Measurements from ENCODE around the gene TUT7. TPM values are rescaled to one million over a fixed set of nuclear protein-coding genes. Genes with fewer than 3 reads are reported as not detected.
A peak's percentile ranks its signal among the peaks of the same experiment; 100 is the strongest.

The TUT7 gene
- total RNA-seq, 6 experiments from 2014 or later = 17.8 to 23.9 (median 19.2) TPM

- no peak for DNase-seq
- H3K36me3 Mint-ChIP-seq (ENCODE audit: low read depth) = peaks cover 62% of the 10 kb centered on the region
- H3K4me3 Mint-ChIP-seq = no peak overlapping the region
- TF ChIP-seq CTCF (IDR thresholded peaks at IDR 0.05) = no peak
- H3K4me1 Mint-ChIP-seq (ENCODE audit: low read depth) = peaks cover 7% of the 10 kb centered on the region
- no peaks in the 10 kb centered on the region for H3K27me3 Mint-ChIP-seq (ENCODE audit: insufficient read depth)
- no peaks in the 10 kb centered on the region for H3K9me3 Mint-ChIP-seq
- H3K27ac Mint-ChIP-seq = no peak overlapping the region
Observed at GRCh38 chr9:86333651-86334050, 20.6 kb downstream of the TUT7 start.

DNA sequence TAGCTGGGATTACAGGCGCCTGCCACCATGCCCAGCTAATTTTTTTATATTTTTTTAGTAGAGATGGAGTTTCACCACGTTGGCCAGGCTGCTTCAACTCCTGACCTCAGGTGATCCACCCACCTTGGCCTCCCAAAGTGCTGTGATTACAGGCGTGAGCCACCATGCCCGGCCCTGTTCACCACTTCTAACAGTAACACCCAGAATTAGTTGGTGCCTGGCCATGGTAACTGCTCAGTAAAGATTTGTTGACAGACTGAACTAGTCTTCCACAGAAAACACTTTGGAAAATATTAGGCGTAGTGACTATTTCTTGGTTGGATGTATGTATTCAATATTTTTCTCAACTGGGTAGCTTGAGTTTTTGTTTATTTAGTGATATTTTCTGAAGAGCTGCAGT is 24.0 kb downstream of the TUT7 start:
- no peak for DNase-seq

GRCh38 chr9:86329649-86330048 is 24.6 kb downstream of the TUT7 start:
- Mint-ChIP-seq H3K36me3 (ENCODE audit: low read depth) (peaks cover 60% of the 10 kb centered on the region), H3K4me1 (ENCODE audit: low read depth) (peaks cover 14% of the 10 kb centered on the region), H3K27me3 (ENCODE audit: insufficient read depth) (no peaks in the 10 kb centered on the region), H3K27ac (peak overlapping the region; percentile 8), H3K9me3 (no peaks in the 10 kb centered on the region), H3K4me3 (no peak overlapping the region)
- no peak for TF ChIP-seq CTCF (IDR thresholded peaks at IDR 0.05)
- no peak for DNase-seq

More for the DNA sequence above, 24.0 kb downstream of the TUT7 start:
- Mint-ChIP-seq H3K27me3 (ENCODE audit: insufficient read depth) (no peaks in the 10 kb centered on the region), H3K4me1 (ENCODE audit: low read depth) (peaks cover 9% of the 10 kb centered on the region), H3K4me3 (no peak overlapping the region), H3K27ac (no peak overlapping the region), H3K9me3 (no peaks in the 10 kb centered on the region), H3K36me3 (ENCODE audit: low read depth) (peaks cover 60% of the 10 kb centered on the region)
- no peak for TF ChIP-seq CTCF (IDR thresholded peaks at IDR 0.05)

- Mint-ChIP-seq H3K36me3 (ENCODE audit: low read depth) (peaks cover 56% of the 10 kb centered on the region), H3K4me1 (ENCODE audit: low read depth) (peaks cover 29% of the 10 kb centered on the region), H3K4me3 (no peak overlapping the region), H3K27me3 (ENCODE audit: insufficient read depth) (no peaks in the 10 kb centered on the region), H3K9me3 (no peaks in the 10 kb centered on the region), H3K27ac (no peak overlapping the region)
- DNase-seq = no peak
- TF ChIP-seq CTCF (IDR thresholded peaks at IDR 0.05) = no peak
Observed at GRCh38 chr9:86328156-86328555, 26.1 kb downstream of the TUT7 start.

DNA sequence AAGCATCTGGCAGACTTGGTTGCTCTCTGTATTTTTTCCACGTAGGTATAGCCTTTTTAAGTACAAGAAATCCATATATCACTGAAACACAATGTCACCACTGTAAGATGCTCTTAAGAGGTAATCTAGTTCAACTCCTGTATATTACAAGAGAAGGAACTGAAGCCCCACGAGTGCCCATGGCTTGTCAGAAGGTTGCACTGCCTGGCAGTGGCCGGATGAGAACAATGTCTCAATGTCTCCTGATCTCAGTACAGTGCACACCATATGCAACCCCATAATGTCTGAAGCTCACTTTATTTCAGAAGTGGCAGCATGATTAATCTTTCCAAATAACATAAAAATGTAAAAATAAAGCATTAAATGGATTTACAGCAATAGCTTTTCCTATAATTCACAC is 27.7 kb downstream of the TUT7 start:
- H3K36me3 Mint-ChIP-seq (ENCODE audit: low read depth) = peaks cover 52% of the 10 kb centered on the region

More for the DNA sequence above, 27.7 kb downstream of the TUT7 start:
- DNase-seq = no peak
- no peaks in the 10 kb centered on the region for H3K9me3 Mint-ChIP-seq
- H3K4me3 Mint-ChIP-seq = no peak overlapping the region
- no peak overlapping the region for H3K27ac Mint-ChIP-seq
- H3K27me3 Mint-ChIP-seq (ENCODE audit: insufficient read depth) = no peaks in the 10 kb centered on the region
- no peak for TF ChIP-seq CTCF (IDR thresholded peaks at IDR 0.05)
- peaks cover 45% of the 10 kb centered on the region for H3K4me1 Mint-ChIP-seq (ENCODE audit: low read depth)
